NB4 (cell line): ENCODE data around the gene TRDMT1.

Source experiments
- POLR2A ChIP-seq: IDR thresholded peaks from 2 replicates; pipeline ENCODE4 v1.6.1; 2011; ENCODE audit warnings: mild to moderate bottlenecking; ENCODE audit not compliant: insufficient read length; ENCODE audit errors: extremely low read depth
- TF ChIP-seq, protein P1 (sequence below): IDR thresholded peaks from one replicate; pipeline ENCODE4 v1.5.1; 2012; ENCODE audit warnings: low read depth, low read length

DNA sequence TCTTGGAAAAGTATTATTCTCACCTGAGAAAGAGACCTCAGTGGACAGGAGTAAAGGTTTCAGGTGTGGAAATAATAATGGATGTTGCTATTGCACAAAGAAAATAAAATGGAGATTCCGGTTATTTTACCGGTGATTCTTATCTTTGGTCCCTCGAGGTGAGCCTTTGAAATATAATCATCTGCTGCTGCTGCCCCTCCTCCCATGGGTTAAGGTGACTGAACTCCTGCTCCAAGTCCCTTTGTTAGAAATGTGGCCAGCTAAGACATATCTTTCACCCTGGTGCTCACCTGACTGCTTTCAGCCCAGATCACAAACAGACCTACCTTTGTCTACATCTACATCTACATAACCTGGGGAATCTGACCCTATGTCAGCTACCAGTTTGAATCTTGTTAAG, 77.5 kb downstream of the TRDMT1 start:
- TF ChIP-seq, protein P1, sequence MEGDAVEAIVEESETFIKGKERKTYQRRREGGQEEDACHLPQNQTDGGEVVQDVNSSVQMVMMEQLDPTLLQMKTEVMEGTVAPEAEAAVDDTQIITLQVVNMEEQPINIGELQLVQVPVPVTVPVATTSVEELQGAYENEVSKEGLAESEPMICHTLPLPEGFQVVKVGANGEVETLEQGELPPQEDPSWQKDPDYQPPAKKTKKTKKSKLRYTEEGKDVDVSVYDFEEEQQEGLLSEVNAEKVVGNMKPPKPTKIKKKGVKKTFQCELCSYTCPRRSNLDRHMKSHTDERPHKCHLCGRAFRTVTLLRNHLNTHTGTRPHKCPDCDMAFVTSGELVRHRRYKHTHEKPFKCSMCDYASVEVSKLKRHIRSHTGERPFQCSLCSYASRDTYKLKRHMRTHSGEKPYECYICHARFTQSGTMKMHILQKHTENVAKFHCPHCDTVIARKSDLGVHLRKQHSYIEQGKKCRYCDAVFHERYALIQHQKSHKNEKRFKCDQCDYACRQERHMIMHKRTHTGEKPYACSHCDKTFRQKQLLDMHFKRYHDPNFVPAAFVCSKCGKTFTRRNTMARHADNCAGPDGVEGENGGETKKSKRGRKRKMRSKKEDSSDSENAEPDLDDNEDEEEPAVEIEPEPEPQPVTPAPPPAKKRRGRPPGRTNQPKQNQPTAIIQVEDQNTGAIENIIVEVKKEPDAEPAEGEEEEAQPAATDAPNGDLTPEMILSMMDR, result no peak
- TF ChIP-seq POLR2A, result no peak
